CD14-positive monocyte (primary cell): Measurements from ENCODE around the gene CLCA1. TPM values are rescaled to one million over a fixed set of nuclear protein-coding genes. Genes with fewer than 3 reads are reported as not detected.

ENCODE experiments used
- DNase-seq, 3 donors: peaks; one replicate each; pipeline ENCODE4 v3.0.0-alpha.2; 2011 to 2022
- H2AFZ ChIP-seq: 2 replicates; pipeline ENCODE4 v1.6.0; 2012; ENCODE audit warnings: mild to moderate bottlenecking, low read depth, low read length, inconsistent platforms; ENCODE audit not compliant: insufficient read depth, poor library complexity, severe bottlenecking
- H3K27ac ChIP-seq, 2 donors: 1 replicate in 1 of 2; 2 replicates in 1 of 2; pipeline ENCODE4 v1.5.1; 2012 to 2013; ENCODE audit warnings: low read length in 2 of 2, control low read depth in 1 of 2, inconsistent platforms in 1 of 2, low read depth in 1 of 2, mild to moderate bottlenecking in 1 of 2
- H3K27me3 ChIP-seq, 2 donors: one replicate each; pipeline versions ENCODE4 v1.6.0 to v1.6.1; 2011 to 2013; ENCODE audit warnings: low read length in 2 of 2; ENCODE audit not compliant: control insufficient read depth in 2 of 2, insufficient read depth in 2 of 2
- H3K36me3 ChIP-seq, 2 donors: replicated peaks in 1 of 2; 1 replicate in 1 of 2; 2 replicates in 1 of 2; pipeline versions ENCODE4 v1.5.1 to v1.6.1; 2012 to 2013; ENCODE audit warnings: low read length in 2 of 2, control low read depth in 1 of 2, inconsistent platforms in 1 of 2, mild to moderate bottlenecking in 1 of 2; ENCODE audit not compliant: insufficient read depth in 2 of 2, control insufficient read depth in 1 of 2
- H3K4me1 ChIP-seq, 2 donors: 1 replicate in 1 of 2; 2 replicates in 1 of 2; pipeline versions ENCODE4 v1.5.1 to v1.6.1; 2012 to 2013; ENCODE audit warnings: low read length in 2 of 2, control low read depth in 1 of 2, inconsistent platforms in 1 of 2, mild to moderate bottlenecking in 1 of 2, moderate library complexity in 1 of 2; ENCODE audit not compliant: insufficient read depth in 2 of 2, control insufficient read depth in 1 of 2
- H3K4me2 ChIP-seq: replicated peaks from 2 replicates; pipeline ENCODE3; 2012; ENCODE audit warnings: low read length, moderate library complexity, mild to moderate bottlenecking; ENCODE audit not compliant: poor library complexity, severe bottlenecking; ENCODE audit errors: extremely low read depth
- H3K4me3 ChIP-seq, 3 experiments: fragments of 200-600 bp in 1 of 3; sonication (generic) in 1 of 3; replicated peaks in 1 of 3; 1 replicate in 2 of 3; 2 replicates in 1 of 3; pipeline ENCODE4 v1.5.1; 2011 to 2013; ENCODE audit warnings: low read length in 3 of 3, mild to moderate bottlenecking in 3 of 3, control low read depth in 2 of 3, low read depth in 2 of 3, inconsistent platforms in 1 of 3, moderate library complexity in 1 of 3
- H3K79me2 ChIP-seq: 2 replicates; pipeline ENCODE4 v1.6.0; 2012; ENCODE audit warnings: mild to moderate bottlenecking, control low read depth, inconsistent platforms, low read length, moderate library complexity; ENCODE audit not compliant: insufficient read depth
- H3K9ac ChIP-seq: 2 replicates; pipeline ENCODE4 v1.6.0; 2017; ENCODE audit warnings: low read length, mild to moderate bottlenecking; ENCODE audit not compliant: insufficient read depth, poor library complexity, severe bottlenecking
- H3K9me3 ChIP-seq, 2 donors: replicated peaks in 1 of 2; 1 replicate in 1 of 2; 2 replicates in 1 of 2; pipeline versions ENCODE4 v1.5.1 to v1.6.1; 2012 to 2013; ENCODE audit warnings: low read length in 2 of 2, control low read depth in 1 of 2; ENCODE audit not compliant: control insufficient read depth in 1 of 2, insufficient read depth in 1 of 2
- H4K20me1 ChIP-seq: 2 replicates; pipeline ENCODE4 v1.6.0; 2012; ENCODE audit warnings: mild to moderate bottlenecking, low read length, control low read depth, moderate library complexity; ENCODE audit not compliant: insufficient read depth
- H3K27ac Mint-ChIP-seq, 7 donors: one replicate each; pipeline ENCODE4 v1.8.0; 2020; ENCODE audit warnings: mild to moderate bottlenecking in 7 of 7, mixed read lengths in 7 of 7, moderate library complexity in 6 of 7, inconsistent platforms in 2 of 7
- H3K27me3 Mint-ChIP-seq, 3 donors: one replicate each; pipeline ENCODE4 v1.8.0; 2021 to 2022; ENCODE audit warnings: low read depth in 3 of 3, mild to moderate bottlenecking in 3 of 3, mixed read lengths in 3 of 3, moderate library complexity in 3 of 3, inconsistent platforms in 1 of 3
- H3K36me3 Mint-ChIP-seq, 2 donors: one replicate each; pipeline ENCODE4 v1.8.0; 2020; ENCODE audit warnings: mixed read lengths in 2 of 2, inconsistent platforms in 1 of 2, mild to moderate bottlenecking in 1 of 2
- H3K4me1 Mint-ChIP-seq: one replicate; pipeline ENCODE4 v1.8.0; 2020; ENCODE audit warnings: mild to moderate bottlenecking, mixed read lengths
- H3K4me3 Mint-ChIP-seq, 2 donors: one replicate each; pipeline ENCODE4 v1.8.0; 2020; ENCODE audit warnings: mild to moderate bottlenecking in 2 of 2, mixed read lengths in 2 of 2, moderate library complexity in 1 of 2
- H3K9me3 Mint-ChIP-seq, 7 donors: one replicate each; pipeline ENCODE4 v1.8.0; 2020 to 2022; ENCODE audit warnings: mixed read lengths in 7 of 7, mild to moderate bottlenecking in 6 of 7, moderate library complexity in 6 of 7, inconsistent platforms in 2 of 7
- WGBS: methylation state at CpG from one replicate; pipeline ENCODE4 v1.1.5; 2013; ENCODE audit warnings: missing lambda C conversion rate; ENCODE audit not compliant: insufficient coverage; 5-methylcytosine and 5-hydroxymethylcytosine counted together
- intact Hi-C, 2 donors: fragments of 100-400 bp; cut with micrococcal nuclease; formaldehyde crosslinking; loops; one replicate each; pipeline versions ENCODE4 v1.15.0 to v1.15.1; 2023
- polyA plus RNA-seq, 3 donors: library from polyadenylated mRNA; depleted of rRNA in 1 of 3; unstranded in 2 of 3; stranded (reverse) in 1 of 3; fragments of 300-500 nt in 2 of 3; fragments of >200 nt in 1 of 3; fragmentation: Illumina TruSeq in 2 of 3; gene quantifications; 1 replicate in 2 of 3; 2 replicates in 1 of 3; pipeline ENCODE4 v1.2.3, GENCODE V29; 2012 to 2021
- TF ChIP-seq, protein P1 (sequence below): fragments of 200-600 bp; IDR thresholded peaks from one replicate; pipeline ENCODE4 v1.8.0; 2022; ENCODE audit warnings: antibody characterized with exemption, mild to moderate bottlenecking

The CLCA1 gene
- polyA plus RNA-seq, 3 donors, result not detected

DNA sequence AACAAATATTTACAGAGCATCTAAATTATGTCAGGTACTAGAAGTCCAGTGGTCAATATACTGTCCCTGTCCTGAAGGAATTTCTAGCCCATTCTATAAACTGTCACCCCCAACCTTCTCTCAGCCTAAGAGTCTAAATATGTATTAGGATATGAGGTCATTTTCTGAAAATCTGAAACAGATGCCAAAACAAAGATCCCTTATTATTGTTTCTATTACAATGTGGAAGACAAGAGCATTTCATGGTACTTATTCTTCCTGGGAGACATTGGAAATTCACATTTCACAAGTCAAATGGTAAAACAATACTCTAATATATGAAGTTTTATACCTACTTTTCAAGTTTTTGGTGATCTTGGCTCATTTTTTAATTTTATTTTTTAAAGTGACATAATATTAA lies 2.6 kb downstream of the CLCA1 start:
- no peak overlapping the region for H3K27ac ChIP-seq
- no peaks in the 10 kb centered on the region for H3K9me3 ChIP-seq
- TF ChIP-seq, protein P1, sequence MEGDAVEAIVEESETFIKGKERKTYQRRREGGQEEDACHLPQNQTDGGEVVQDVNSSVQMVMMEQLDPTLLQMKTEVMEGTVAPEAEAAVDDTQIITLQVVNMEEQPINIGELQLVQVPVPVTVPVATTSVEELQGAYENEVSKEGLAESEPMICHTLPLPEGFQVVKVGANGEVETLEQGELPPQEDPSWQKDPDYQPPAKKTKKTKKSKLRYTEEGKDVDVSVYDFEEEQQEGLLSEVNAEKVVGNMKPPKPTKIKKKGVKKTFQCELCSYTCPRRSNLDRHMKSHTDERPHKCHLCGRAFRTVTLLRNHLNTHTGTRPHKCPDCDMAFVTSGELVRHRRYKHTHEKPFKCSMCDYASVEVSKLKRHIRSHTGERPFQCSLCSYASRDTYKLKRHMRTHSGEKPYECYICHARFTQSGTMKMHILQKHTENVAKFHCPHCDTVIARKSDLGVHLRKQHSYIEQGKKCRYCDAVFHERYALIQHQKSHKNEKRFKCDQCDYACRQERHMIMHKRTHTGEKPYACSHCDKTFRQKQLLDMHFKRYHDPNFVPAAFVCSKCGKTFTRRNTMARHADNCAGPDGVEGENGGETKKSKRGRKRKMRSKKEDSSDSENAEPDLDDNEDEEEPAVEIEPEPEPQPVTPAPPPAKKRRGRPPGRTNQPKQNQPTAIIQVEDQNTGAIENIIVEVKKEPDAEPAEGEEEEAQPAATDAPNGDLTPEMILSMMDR, result no peak
- peaks cover 0 to 4% (median 1%) of the 10 kb centered on the region in 3 donors for H3K27me3 Mint-ChIP-seq
- no peaks in the 10 kb centered on the region for H3K4me1 ChIP-seq
- no peaks in the 10 kb centered on the region for H3K79me2 ChIP-seq
- no peak overlapping the region for H3K4me2 ChIP-seq
- no peak overlapping the region for H3K4me3 ChIP-seq
- no peaks in the 10 kb centered on the region for H3K36me3 ChIP-seq
- H3K9ac ChIP-seq, result no peak overlapping the region
- intact Hi-C loops, result no loop called here
- H3K4me3 Mint-ChIP-seq, result no peak overlapping the region
- no peaks in the 10 kb centered on the region for H3K27me3 ChIP-seq
- H3K36me3 Mint-ChIP-seq, result no peaks in the 10 kb centered on the region
- H3K27ac Mint-ChIP-seq, result no peak overlapping the region
- H3K4me1 Mint-ChIP-seq, result no peaks in the 10 kb centered on the region
- no peaks in the 10 kb centered on the region for H3K9me3 Mint-ChIP-seq
- no peaks in the 10 kb centered on the region for H4K20me1 ChIP-seq
- H2AFZ ChIP-seq, result no peak overlapping the region
- DNase-seq, result no peak

DNA sequence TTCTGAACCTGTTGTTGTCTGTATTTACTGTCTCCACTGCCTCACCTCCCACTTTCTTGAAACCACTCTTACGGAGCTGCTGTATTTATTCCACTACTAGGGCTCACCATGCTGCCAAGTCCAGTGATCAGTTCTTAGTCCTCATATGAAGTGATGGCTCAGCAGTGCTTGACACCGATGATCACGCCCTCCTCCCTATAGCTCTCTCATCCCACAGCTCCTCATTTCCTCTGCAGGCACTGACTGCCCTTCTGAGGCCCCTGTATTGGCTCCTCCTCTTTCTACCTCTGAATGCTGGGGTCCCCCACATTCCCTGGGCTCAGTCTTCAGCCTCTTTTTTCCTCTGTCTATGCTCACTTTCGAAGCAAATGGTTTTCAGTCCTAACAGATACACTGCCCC lies 3.4 kb downstream of the CLCA1 start:
- H3K4me1 ChIP-seq, result no peaks in the 10 kb centered on the region
- H3K27me3 ChIP-seq, result no peaks in the 10 kb centered on the region
- TF ChIP-seq, protein P1, result no peak
- no peaks in the 10 kb centered on the region for H3K79me2 ChIP-seq
- H3K9me3 ChIP-seq, result no peaks in the 10 kb centered on the region
- Mint-ChIP-seq H3K9me3 (no peaks in the 10 kb centered on the region), H3K36me3 (no peaks in the 10 kb centered on the region), H3K4me3 (no peak overlapping the region), H3K4me1 (no peaks in the 10 kb centered on the region), H3K27ac (no peak overlapping the region), H3K27me3 (peaks cover 0 to 2% (median 1%) of the 10 kb centered on the region in 3 donors)
- H3K4me3 ChIP-seq, result no peak overlapping the region
- no peak overlapping the region for H3K4me2 ChIP-seq
- H2AFZ ChIP-seq, result no peak overlapping the region
- intact Hi-C loops, result no loop called here
- H3K36me3 ChIP-seq, result no peaks in the 10 kb centered on the region
- H4K20me1 ChIP-seq, result no peaks in the 10 kb centered on the region
- 94% methylated on average over 4 of the region's 4 CpGs for WGBS
- no peak overlapping the region for H3K27ac ChIP-seq
- no peak overlapping the region for H3K9ac ChIP-seq
- DNase-seq, result no peak
